NOMO-1 (cell line): Measurements from ENCODE around the gene GPR12.

Experiments used
- DNase-seq, 2 experiments: peaks; one replicate each; lab custom pipeline; 2025; ENCODE audit not compliant: unreplicated experiment in 2 of 2; lab: John Stamatoyannopoulos, UW

Gene GPR12

DNA sequence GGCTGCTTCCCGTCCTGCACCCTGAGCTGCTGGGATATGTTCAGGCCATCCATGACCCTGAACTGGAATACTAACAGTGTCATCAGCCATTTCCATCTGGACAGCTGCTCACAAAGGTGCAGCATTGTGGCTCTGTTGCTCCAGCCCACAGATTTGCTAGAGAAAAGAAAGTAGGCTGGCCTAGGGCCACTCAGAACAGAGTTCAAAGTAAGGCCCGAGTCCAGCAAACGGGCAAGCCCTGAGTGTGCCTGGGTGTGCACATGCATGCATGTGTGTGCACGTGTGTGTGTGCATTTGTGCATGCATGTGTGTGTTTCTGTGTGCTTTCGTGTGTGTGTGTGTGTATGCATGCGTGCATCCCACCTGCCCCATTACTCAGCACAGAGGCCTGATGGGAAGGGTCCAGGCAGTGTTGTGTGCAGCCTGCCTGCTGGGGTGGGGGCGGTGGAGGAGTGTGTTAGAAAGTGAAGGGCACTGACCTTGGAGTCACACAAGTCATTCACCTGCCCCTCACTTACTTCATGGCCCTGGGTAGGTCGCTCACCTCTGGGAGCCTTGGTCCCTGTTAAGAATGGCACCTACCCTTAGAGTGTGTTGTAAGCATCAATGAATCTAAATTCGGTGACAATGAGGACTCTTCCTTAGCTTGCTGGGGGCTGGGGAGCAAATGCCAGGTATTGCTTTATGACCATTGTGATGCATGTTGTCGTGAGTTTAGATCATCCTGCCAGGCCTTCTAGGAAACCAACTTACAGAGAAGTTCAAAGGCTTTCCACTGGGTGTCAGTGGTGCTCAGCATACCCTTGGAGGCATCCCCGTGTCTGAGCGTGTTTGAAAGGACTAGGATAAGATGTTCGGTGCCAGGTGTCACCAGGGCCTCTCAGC is 53.2 kb downstream of the GPR12 start:
- peak; percentile 12 to 25 for DNase-seq

DNA sequence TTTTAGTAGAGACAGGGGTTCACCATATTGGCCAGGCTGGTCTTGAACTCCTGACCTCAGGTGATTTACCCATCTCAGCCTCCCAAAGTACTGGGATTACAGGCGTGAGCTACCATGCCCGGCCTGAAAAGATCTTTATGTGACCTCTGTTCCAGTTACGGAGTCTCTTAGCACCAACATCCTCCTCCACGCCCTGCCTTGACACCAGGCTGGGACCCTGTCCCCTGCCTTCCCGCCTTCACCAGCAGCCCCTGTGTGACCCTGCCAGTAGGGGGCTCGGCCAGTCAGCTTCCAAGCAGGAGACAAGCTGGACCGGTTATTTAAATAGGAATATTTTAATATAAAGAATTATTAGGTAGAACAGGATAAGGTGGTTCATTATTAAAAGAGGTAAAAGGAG is 54.2 kb downstream of the GPR12 start:
- DNase-seq, result no peak

DNA sequence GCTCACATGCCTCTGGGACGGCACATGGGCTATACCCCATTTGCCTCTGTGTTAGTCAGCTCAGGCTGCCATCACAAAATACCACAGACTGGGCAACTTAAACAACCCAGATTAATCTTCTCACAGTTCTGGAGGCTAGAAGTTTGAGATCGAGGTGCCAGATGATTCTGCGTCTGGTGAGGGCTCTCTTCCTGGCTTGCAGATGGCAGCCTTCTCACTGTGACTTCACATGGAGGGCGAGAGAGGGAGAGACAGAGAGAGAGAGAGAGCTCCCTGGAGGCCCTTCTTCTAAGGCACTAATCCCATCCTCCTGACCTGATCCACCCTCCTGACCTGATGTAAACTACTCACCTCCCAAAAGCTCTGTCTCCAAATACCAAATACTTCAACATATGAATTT is 55.0 kb downstream of the GPR12 start:
- no peak for DNase-seq
